NCI-H187 treated with DMSO at 0.1 percent for 48 hours (cell line): Measurements from ENCODE around the gene BNC2.

Experiments
- DNase-seq: peaks from one replicate; lab custom pipeline; 2025; lab: John Stamatoyannopoulos, UW

The BNC2 gene

DNA sequence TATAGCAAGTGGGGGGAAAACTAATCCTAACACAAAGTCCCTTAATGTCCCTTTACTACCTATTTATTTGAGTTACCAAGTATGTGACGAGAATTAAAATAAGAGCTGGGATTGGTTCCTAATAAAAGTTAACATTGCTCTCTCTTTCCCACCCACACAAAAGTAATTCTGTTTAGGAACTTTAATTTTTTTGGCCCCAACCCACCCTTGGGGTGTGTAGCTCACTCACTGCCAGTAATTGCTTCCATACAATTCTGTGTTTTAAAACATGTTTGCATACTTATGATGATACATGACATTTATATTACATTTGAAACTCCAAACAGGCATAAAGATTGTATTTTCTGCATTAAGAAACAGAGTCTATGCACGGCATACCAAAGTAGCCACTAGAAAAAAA is 106.5 kb downstream of the BNC2 start:
- no peak for DNase-seq

DNA sequence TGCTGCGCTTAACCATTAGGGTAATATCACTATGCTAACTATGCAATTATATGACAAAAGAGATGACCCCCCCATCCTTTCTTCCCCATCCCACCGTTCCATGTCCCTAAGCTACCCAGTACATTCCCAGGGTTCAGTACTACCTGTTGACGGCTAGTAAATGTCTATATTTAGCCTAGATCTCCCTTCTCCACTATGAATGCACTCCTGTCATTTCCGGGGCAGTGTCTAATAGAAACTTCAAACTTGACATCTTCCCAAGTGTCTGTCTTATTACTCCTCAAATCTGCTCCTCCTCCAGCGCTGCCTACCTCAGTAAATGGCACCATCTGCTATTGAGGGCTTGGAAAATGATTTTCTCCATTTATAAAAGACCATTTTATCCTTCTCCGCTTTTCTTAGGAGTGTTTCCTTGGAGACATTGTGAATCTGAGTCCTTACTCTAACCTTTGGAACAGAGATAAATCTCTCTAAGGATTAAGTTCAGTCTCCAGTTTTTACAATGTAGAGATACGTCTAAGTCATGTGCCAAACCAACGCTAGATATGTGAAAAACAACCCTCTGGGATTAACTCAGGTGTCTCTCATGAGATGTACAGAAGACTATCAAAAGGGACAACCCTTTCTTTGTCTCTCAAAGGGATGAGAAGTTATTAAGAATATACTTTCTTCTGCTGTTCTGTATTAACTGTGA is 114.9 kb downstream of the BNC2 start:
- no peak for DNase-seq

DNA sequence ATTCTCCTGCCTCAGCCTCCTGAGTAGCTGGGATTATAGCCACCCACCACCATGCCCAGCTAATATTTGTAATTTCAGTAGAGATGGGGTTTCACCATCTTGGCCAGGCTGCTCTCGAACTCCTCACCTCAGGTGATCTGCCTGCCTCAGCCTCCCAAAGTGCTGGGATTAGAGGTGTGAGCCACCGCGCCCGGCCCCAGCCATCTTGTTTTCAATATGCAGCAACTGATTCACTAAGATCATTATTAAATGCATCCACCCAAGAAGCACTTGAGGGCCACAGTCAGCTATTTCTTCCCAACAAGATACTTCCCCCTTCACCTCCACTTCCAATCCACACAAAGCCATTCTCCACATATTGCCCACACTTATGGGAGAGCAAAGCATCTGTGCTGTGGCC is 115.8 kb downstream of the BNC2 start:
- DNase-seq: no peak

DNA sequence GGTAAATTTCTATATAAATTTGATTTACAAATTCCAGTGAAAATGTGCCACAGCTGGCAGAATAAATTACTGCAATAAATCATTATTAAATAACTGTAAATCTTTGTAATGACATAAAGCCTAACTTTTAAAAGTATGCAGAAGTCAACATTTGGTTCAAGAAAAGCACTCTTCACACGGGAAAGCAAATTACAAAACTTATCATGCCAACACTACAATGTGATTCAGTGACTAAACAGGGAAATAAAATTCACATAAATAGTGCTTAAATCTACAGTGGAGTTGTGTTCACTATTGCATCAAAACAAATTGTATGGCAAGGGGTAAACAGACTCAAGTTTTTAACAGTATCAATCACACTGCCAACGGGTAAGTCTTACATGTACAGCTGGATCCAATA is 117.2 kb downstream of the BNC2 start:
- DNase-seq: no peak

DNA sequence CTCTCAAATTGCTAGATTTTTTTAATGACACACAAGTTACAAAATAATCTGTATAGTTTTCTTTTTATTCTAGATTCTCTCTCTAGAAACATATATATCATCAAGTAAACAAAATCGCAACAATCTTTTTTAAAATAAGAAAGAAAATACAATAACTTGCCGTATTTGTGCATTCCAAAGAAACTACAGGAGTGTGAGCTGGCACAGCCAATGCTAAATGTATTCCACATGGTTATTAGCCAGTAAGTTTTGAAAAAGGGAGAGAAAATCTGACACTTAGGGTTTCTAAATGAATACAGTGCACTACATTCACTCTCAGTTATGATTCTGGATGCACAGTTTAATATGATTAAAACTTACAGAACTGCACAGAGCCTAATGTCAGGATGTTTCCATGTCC is 117.9 kb downstream of the BNC2 start:
- DNase-seq: no peak

DNA sequence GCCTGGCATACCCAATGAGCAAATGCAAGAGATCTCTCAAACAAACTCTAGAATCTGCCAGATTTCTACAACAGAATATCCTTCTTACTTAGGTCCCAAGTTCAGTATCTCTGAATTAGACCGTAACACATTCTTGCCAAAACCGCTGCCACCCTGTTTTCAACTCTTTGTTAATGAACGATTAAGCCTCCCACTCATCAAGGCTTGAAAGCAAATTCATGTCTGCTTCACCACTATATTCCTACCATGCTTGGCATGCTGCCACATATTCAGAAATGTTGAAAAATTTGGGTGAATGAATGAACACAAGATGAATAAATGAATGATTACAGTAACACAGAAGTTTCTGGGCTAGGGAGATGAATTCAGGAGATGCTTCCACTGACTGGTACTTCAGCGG is 119.9 kb downstream of the BNC2 start:
- DNase-seq: no peak

DNA sequence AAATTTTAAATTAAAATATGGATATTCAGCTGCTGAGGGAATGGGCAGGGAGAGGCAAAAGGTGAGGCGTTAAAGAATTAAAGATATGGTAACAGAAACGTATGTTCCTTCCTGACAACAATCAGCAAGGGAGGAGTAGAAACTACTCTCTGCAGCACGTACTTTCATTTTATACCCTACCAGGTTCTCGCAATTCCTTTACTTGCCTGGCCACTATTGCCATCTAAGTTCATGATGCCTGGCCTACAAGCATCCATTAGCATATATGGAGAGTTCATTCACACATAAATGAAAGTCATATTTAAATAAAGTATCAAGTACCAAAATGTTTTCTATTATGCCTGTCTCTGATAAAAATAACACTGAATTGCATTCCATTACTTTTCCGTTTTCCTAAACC is 125.1 kb downstream of the BNC2 start:
- no peak for DNase-seq

DNA sequence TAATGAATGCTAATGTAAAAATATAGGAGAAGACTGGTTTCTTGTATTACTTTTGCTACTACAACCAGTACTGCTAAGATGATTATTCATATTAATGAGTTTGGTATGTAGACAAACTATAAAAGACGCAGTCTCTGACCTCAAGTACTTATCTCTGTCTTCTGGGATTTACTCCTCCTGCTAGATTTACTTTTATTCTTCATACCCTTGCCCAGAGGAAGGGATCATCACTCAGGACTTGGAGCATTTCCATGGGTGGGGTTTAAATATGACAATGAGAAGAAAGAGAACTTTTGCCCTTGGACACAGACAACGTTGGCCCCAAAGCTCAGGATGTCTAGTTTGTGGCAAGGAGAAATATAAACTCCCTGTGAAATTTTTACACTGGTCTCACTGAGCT is 126.1 kb downstream of the BNC2 start:
- DNase-seq: no peak

DNA sequence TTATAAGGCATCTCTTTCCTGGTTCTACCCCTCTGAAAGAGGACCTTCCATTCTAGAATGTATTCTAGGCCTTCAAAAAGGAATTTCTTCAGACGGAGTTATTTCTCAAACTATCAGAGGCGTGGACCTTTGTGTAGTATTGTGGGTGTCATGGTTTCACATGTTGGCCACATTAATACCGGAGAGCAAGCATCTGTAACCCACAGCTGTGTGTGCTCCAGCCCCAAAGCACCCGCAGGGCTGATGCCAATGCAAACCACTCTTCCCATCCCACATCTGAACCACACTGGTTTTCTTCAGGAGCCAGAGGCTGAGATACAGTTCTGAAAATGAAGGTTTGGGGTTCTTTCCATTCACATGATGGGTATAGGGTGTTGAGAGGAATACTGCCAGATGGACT is 127.1 kb downstream of the BNC2 start:
- DNase-seq: no peak

DNA sequence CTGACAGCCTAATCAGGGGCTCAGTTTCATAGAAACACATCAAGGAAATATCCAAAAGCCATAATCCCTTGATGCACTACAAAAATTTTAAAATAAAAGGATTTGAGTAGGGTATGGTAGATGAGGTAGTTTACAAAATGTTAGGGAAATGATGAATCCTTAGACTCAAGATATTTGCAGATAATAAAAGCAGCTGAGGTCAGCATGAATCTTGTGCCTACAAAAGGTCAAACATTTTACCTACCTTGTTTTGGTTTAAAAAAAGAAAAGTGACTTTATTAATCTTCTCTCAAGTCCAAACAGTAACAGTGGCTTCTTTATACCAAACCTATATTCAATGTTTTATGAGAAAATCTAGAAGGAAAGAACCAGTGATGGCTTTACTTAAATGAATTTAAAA is 135.5 kb downstream of the BNC2 start:
- DNase-seq: no peak

DNA sequence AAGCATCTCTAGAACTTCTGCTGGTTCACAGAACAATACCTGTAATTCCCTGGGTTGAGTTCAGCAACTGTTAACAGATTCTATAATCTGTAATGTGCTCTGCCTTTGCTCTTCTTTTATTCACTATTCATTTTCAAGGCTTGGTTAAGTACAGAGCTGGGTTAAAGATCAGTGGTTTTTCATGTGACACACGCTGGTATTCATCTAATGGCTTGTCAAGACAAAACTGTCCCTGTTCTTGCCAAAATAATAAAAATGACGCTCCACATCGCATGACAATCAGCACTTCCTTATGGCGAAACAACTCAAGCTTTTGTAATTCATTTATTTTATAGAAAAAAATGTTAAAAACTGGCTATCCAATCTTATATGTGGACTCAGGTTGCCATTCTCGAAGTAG is 137.9 kb downstream of the BNC2 start:
- DNase-seq: no peak

DNA sequence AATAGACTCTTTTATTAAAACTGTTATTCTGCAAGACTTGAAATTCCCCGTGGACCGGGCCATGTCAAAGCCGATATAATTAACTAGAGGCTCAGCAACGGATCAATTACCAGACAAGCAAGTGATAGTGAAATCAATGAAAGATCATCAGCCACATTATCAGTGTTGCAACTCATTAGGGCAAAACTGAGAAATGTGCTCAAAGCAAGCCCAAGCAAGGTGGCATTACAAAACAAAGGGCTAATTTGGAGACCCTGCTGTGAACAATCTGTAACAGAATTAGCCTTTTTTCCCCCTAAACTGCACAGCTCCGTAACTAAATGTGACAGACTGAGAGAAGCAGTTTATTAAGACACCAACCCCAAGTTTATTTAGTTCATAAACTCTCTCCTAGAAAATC is 140.3 kb downstream of the BNC2 start:
- no peak for DNase-seq

DNA sequence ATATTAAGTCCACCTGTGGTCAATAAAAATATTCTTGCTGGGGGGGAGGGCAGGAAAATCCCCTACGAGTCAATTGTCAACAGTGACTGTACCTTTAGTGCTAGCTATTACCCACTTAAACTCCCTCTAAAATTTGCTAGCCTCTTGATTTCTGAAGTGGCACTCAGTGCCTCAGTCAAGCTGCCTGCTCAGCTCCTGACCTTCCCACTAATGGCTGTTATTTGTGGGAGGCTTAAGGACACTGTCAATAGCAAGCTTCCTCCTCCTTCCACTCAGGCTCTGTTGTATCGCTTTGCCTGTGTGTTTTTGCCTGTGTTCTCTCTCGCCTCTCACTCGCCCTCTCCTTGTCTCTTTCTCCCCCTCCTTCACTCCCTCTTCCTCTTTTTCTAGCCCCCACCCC is 140.8 kb downstream of the BNC2 start:
- DNase-seq: peak; percentile 91

DNA sequence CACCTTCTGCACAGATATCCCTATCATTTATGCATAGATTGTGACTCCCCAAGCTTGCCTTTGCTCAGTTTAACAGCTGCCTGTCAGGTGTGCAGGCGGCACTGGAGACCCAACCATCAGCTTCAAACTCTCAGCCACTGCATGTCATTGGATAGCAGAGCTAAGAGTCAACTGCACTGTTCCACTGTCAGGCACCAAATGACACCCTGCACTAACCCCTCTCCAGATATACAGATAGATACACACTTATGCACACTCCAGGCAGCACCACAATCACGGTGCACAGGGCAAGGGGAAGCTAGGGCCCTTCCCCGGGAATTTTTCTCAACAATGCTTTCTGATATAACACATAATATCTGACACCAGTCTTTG is 142.3 kb downstream of the BNC2 start:
- DNase-seq: no peak

DNA sequence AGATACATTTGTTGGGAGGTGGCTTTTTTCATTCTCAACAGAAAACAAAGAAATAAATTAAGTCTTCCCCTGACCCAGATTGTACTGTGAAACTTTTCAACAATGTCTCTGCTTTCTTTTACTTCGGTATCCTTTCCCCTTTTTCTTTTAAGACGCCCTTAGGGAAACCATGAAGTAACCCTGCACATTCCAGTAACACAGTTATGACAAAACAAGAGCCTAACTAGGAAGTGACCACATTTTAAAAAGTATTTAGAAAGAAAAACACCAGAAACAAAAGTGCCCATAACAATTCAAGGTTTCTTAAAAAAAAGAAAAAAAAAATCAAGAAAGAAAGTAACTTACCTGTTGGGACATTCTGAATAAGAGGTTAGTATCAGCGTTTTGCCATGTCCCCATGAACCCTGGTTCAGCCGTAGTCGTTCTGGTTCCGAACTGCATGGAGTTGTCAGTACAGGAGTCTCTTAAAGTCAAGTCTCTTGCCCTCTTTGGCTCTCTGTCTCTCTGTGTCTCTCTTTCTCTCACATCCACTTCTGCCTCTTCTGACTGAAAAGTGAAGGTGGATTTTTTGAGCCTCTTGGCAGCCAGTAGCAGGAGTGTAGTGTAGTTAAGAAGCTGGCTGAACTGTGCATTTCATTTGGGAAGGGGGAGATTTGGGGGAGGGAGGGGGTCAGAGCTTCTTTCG is 142.9 kb downstream of the BNC2 start:
- no peak for DNase-seq

DNA sequence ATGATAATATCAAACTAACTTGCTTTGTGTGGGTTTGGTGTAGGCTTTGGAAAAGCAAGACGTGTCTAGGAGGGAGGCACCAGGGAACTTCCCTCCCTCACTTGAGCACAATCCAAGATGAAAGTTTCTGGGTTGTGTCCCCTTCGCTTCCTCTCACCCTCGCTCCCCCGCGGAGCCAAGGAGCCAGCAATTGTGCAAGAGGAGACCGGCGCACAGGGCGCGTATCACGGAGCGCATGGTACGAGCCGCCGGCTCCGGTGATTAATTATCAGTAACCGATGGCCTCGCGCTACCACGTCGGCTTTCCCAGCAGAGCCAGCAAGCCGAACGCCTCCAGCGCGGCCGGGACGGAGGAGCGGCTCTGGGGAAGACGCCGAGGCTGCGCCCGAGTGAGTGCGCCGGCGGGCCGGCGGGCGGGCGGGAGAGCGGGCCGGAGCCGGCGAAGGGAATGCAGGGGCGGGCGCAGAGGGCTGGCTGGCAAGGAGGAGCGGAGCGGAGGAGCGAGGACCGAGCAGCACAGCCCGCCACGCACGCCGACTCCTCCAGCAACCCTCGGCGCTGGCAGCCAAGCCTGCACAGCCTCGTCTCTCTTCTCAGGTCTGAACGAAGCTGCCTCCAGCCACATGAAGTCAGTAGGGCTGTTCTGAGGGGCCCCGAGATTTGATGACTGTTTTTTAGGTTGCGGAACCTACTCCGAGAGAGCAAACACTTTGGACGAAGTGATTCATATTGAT is 143.6 kb downstream of the BNC2 start:
- DNase-seq: no peak

DNA sequence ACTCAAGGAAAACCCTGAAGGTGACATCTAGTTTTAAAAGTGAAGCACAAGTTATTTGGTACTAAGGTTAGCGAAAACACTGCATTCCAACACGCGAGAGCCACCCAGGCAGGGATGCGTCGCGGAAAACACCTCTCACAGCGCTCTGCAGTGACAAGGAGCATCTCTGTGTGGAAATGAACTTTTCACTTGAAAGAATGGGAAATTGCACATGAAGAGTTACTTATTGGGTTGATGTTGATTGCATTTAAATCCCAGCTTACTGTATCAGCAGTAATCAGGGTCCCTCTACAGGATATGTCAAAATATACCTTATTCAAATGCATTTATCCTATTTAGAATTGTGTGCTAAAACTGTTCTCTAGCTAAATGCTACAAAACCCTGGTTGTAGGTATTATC is 144.4 kb downstream of the BNC2 start:
- DNase-seq: no peak

DNA sequence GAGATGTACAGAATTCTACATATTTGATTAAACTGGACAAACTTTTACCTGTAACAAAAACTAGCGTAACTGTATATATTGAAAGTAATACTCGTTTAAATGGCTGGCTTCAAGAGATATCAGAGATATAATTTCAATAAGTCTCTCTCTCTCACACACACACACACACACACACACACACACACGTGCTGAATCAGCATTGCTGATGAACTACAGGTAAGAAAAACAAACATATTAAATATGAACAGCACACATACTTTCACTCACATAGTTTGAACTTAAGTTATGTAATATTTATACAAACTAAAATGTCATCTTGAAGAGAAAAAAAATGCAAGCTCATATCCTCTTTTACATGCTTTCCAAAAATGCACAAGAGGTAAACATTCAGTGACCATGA is 145.4 kb downstream of the BNC2 start:
- no peak for DNase-seq

DNA sequence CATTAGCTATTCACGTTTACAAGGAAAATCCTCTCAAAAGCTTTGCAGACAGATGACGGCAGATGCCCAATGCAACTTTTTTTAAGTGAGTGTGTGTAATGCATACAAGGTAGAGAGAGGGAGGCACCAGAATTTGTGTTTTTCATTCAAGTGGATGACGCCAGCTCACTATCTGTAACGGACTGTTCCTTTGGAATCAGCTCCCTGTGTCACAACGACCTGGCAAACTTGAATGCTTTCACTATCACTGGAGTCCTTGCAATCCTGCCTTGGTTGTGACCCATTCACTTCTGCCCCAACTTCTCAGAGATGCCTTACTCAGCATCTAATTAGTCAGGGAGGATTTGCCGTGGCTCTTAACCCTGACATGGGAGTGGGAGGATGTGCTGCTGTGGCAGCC is 148.5 kb downstream of the BNC2 start:
- no peak for DNase-seq

DNA sequence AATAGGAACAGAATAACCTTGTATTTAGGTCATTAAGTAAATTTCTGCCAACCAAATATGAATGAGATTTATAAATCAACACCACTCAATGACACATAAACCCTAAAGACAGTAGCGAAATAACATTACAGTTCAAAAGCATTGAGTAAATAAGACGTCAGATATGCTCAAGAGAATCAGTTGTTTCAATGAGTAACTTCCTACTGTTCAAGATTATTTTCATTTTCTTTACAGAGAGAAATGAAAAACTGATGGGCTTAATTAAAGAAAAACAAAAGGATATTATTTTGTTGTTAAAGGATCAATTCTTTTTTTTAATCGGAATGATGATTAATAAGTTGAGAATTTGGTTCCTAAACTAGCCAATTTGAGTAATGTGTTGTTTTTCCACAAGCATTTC is 150.1 kb downstream of the BNC2 start:
- DNase-seq: no peak

DNA sequence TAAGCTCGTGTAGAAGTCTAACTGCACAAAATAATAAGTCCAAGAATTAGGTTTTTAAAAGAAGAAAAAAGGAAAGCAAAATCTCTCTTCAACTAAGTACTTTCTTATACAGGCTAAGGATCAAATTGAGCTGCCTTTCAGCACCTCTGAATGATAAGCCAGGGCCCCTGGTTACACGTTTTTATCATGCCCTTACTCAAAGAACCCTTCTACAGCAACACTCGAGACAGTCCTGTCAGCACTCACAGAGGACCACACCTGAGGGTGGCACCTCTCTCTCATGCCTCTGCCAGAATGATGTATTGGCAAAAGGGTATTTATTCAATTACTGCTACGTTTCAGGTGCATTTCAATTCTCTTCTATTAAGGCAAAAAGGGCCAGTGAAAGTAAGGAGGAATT is 150.5 kb downstream of the BNC2 start:
- DNase-seq: no peak

DNA sequence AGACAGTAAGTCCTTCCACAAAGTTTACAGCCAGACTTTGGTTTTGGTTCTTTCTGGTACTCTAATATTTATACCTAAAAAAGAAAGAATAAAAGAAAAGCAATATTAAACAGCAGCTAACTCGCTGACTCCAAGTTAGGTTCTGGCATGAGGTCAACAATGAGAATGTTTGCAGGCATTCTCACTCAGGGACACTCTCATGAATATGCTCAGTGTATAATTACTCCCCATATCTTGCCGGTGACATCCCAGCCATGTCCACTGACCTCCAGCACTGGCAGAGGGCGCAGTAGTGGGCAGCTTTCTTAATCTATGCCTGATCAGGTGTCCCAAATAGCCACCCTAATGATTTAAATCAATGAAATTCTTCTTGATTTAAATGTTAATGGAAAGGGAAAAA is 151.5 kb downstream of the BNC2 start:
- no peak for DNase-seq

DNA sequence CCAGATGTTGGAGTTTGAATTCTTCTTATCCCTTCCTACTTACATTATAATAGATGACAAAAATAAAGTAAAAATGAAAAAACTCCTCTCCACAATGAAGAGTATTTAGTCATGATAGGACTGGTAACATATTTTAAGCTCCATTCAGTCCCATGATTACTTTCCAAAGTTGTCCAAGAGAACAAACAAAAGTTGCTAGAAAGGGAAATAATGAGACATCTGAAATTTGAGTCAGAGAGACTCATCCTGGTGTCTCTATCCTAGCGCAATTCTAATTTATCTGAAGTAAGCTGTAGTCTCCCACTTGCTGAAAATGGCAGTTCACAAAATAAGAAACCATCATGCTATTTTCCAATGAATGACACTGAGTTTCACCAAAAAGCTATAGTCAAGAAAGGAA is 152.2 kb downstream of the BNC2 start:
- no peak for DNase-seq

DNA sequence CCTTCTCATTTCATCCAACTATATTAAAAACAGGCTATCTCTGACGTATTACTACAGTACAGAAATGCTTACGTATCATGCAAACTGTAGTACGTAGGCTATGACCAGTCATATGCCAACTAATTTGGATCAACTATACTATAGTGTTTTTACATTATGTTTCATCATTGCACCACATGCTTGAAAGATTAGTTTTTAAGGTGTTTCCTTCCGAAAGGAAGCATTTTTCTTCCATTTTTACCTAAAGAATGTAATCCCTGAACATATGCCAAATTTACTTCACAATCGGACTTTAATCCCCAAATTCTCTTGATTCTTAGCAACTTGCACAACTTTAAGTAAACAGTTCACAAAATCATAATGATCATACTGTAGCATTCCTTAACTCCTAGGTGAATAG is 153.9 kb downstream of the BNC2 start:
- no peak for DNase-seq
